HL-60/S4 (cell line): ENCODE measurements around the gene SIGLEC1.

ENCODE experiments used
- in situ Hi-C: fragments of 300-500 bp; cut with MboI; formaldehyde crosslinking; loops from 2 replicates; pipeline ENCODE4 v1.14.3; 2022; ENCODE audit warnings: low sequenced_read_pairs

The SIGLEC1 gene

GRCh38 chr20:3729378-3729777 is 17.0 kb upstream of the SIGLEC1 start:
- in situ Hi-C loops = no loop called here

GRCh38 chr20:3728876-3729275 is 16.5 kb upstream of the SIGLEC1 start:
- in situ Hi-C loops = no loop called here

DNA sequence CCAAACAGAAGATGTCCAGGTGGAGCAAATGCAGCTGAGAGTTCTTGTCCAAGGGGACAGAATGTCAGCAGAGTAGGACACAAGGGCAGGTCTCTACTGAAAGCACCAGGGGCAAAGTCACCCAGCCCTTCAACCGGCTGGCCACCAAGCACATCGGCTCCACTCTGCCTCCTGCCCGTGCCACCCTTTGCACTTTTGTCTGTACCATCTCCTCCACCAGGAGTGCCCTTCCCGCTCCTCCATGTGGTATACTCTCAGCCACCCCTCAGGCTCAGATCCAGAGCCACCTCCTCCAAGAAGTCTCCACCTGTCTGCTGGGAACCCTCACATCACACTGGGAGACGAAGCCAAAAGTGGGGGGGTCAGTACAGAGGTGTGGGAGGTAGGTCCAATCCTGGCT is 16.0 kb upstream of the SIGLEC1 start:
- in situ Hi-C loops = no loop called here

DNA sequence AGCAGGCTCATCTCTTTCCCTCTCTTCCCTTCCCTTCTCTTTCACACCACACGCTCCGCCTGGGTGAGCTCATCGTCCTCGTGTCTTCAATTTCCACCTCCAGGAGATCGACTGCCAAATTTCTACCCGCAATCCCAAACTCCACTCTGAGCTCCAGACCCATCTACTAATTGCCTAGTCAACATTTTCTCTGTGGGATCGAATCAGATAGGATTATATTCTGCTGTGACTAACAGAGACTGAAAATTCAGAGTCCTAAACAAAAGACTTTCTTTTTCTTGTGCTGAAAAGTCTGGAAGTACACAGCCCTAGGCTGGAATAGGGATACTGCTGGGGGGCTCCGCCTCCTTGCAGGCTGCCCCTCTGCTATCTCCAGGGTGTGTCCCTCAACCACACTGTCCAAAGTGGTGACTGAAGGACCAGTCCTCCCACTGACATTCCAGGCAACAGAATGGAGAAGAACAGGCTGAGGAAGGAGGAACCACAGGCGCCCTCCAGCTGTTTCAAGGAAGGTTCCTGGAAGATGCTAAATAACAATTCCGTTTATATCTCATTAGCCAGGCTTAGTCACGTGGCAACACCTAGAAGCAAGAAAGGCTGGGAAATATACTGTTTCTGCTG is 15.1 kb upstream of the SIGLEC1 start:
- in situ Hi-C loops = no loop called here

DNA sequence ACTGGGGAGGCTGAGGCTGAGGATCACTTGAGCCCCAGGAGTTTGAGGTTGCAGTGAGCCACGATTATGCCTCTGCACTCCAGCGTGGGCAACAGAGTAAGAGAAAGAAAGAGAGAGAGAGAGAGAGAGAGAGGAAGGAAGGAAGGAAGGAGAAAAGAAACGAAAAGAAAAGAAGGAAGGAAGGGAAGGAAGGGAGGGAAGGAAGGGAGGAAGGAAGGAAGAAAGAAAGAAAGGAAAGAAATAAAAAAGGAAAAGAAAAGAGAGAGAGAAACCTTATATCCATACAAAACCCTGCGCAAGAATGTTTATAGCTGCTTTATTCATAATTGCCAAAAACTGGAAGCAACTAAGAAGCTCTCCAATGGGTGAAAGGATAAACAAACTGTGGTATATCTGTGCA is 12.0 kb upstream of the SIGLEC1 start:
- in situ Hi-C loops = no loop called here

DNA sequence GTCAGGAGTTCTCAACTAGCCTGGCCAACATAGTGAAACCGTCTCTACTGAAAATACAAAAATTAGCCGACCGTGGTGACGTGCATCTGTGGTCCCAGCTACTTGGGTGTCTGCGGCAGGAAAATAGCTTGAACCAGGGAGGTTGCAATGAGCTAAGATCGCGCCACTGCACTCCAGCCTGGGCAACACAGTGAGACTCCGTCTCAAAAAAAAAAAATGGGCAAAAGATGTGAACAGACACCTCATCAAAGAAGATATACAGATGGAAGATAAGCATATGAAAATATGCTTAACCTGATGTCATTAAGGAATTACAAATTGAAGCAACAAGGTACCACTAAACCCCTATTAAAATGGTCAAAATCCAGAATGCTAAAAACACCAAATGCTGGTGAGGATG is 10.9 kb upstream of the SIGLEC1 start:
- in situ Hi-C loops = no loop called here

GRCh38 chr20:3721912-3722311 is 9.5 kb upstream of the SIGLEC1 start:
- in situ Hi-C loops = no loop called here

DNA sequence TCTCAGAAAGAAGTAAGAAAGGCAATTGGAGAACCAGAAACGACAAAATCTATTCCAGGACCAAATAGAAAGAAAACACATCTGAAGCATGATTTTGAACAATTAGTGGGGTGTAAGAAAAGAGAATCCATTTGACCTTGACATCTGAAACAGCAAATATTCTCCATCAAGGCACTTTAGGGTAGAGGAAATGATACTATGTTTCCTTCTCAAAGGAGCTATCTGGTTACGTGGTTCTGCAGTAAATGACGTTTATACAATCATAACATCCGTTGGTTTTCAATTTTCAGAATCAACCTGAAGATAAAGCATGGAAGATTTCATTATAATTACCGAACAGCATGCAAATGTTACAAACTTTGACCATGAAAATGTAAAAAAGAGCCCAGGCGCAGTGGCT is 8.2 kb upstream of the SIGLEC1 start:
- in situ Hi-C loops = no loop called here

GRCh38 chr20:3720068-3720467 is 7.7 kb upstream of the SIGLEC1 start:
- in situ Hi-C loops = no loop called here

- in situ Hi-C loops = no loop called here
These were observed 6.6 kb upstream of the SIGLEC1 start for GRCh38 chr20:3719046-3719445.

- in situ Hi-C loops = no loop called here
These were observed 3.9 kb upstream of the SIGLEC1 start for GRCh38 chr20:3716195-3716834.

- in situ Hi-C loops = no loop called here
These were observed 1.7 kb upstream of the SIGLEC1 start for GRCh38 chr20:3714092-3714491.

DNA sequence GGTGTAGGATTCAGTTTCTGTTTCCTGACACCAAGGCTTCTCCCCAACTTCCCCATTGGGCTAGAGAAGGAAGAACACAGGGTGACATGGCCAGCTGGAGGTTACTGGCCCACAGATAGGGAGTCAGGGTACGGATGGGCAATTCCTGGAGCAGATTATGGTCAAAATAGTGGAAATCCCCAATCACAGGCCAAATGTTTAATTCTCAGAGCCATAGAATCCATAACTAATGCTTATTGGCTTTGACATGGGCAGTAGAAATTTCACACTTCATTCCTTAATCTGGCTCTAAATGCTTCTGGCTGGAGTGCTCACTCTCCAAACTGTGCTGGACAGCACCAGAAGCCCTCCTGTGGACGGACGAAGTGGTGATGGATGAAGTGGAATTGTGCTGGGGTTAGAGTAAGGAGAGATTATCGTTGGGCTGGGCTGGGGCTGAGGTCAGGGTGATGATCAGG is 887 bp downstream of the SIGLEC1 start:
- in situ Hi-C loops = no loop called here

DNA sequence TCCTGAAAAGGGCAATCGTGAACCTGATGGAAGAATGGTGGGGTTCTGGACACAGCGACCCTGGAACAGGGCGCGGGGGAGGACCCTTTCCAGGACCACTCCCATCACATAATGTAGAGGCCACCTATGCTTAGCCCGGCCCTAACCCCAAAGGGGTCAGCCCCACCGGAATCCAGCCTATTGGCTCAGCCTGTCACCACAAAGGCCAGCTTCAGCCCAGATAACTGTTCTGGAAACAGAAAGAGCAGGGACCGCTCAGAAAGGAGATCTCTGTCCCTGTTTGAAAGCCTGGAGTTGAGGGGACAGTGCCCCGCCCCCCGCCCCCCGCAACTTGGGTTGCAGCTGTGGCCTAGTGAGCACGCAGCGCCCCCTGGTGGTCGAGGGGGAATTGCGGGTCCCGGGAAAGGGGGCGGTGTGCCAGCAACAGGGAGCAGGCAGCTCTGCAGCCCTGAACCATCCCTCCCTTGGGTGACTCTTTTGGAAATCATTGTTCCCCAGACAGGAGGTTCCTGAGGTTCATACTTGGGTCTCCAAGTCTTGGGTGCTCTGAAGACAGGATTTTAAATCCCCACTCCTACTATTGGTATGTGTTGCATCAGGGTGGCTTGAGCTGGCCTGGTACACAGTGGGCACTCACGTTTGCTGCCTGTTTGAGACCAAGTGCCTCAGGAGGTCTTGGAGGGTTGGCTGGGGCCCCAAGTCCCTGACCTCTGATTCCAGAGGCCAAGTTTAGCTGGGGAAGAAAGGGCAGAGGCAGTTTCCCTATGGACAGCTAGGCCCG is 1.5 kb downstream of the SIGLEC1 start:
- in situ Hi-C loops = no loop called here

GRCh38 chr20:3710011-3710466 is 2.4 kb downstream of the SIGLEC1 start:
- in situ Hi-C loops = no loop called here

- in situ Hi-C loops = no loop called here
These were observed 4.9 kb downstream of the SIGLEC1 start for GRCh38 chr20:3707508-3707899.

- in situ Hi-C loops = no loop called here
These were observed 5.5 kb downstream of the SIGLEC1 start for GRCh38 chr20:3706774-3707507.

GRCh38 chr20:3705970-3706739 is 6.2 kb downstream of the SIGLEC1 start:
- in situ Hi-C loops = no loop called here

- in situ Hi-C loops = no loop called here
These were observed 6.9 kb downstream of the SIGLEC1 start for GRCh38 chr20:3705491-3705969.

- in situ Hi-C loops = no loop called here
These were observed 8.3 kb downstream of the SIGLEC1 start for GRCh38 chr20:3704087-3704486.
